GM21717 (cell line): Measurements from ENCODE around the gene LILRB1.
"Not testable (repeated sequence)": the region's sequence is repeated elsewhere in the genome, so short reads cannot be mapped to it uniquely, and the experiment has no call there.

Experiments
- ATAC-seq: cut with Tn5 transposase; IDR thresholded peaks from one replicate; pipeline ENCODE4 v1.9.1; 2021; ENCODE audit warnings: mild to moderate bottlenecking, moderate library complexity; ENCODE audit not compliant: unreplicated experiment

Gene LILRB1

DNA sequence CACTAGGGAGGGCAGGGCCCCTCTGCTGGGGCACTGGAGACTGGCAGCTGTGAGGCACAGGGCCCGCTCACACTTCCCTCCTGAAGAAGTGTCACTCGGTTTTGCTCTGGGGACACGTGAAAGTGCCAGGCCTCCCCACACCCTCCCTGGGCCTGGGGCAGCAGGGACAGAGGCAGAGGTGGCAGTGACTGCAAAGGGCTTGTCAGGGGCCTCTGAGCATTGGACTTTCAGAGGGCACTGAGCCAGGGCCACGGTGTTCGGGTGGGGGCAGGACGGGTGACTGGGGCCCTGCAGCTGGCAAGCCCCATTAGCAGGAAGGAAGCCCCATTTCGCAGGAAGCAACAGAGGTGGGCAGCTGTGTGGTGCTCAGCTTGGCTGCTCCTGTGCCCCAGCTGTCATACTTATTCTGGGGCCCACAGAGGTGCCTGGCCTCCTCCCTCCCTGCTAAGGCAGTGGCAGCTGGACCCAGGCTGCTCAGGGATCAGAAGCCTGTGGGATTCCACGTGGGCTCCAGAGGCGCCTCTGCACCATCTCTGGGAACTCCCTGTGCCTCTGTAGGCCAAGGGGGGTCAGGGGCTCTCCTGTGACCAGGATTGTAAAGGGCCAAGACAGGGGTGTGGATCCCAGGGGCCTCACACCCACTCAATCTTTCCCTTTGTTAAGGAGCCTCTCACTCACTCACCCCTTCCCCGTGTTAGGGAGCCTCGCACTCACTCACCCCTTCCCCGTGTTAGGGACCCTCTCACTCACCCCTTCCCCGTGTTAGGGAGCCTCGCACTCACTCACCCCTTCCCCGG is 5.2 kb upstream of the LILRB1 start:
- not testable (repeated sequence) for ATAC-seq

DNA sequence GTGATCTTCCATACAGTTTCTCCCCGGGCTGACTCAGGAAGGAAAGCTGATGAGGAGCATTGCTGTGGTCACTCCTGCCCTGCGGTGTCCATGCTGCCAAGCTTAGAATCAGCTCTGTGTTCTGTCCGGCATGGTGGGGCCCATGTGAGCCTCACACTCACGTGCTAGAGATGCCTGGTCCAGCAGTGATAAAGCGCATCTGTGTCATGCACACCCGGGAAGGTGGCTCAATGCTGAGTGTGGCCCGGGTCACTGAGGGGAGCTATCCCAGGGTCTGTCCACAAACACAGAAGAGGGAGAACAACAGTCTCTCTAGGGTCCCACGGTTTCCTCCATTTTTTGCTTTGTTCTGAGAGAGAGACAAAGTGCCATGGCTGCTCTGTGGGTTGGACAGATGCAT is 3.5 kb upstream of the LILRB1 start:
- ATAC-seq: no peak

DNA sequence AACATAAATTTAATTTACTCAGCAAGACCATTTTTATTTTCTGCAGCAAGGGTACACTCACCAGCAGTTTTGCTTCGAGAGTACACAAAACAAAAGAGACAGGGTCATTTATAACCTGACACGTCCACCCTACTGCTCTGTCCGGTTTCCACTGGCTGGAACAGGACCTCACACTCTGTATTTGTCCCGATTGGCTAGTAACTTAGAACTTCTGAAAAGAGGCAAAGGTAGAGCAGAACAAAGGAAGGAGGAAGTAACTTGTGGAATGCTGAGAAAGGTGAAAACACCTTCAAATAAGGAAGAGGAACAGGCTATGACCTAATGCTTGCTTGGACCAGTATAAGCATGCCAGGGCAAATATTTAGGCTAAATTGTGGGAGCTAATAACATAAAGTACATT is 2.4 kb upstream of the LILRB1 start:
- not testable (repeated sequence) for ATAC-seq

DNA sequence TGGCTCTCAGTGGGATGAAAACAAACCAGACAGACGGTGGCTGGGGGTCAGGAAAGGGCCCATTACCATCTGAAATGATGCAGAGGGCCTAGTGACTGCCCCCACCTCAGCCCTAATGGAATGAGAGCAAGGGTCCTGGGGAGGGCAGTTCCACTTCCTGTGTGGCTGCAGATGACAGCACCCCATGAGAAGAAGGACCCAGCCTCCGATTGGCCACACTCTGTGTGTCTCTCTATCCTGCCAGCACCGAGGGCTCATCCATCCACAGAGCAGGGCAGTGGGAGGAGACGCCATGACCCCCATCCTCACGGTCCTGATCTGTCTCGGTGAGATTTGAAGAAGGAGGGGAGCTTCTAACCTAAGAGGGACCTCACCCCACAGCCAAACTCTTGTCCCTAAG is 498 bp downstream of the LILRB1 start:
- no peak for ATAC-seq

DNA sequence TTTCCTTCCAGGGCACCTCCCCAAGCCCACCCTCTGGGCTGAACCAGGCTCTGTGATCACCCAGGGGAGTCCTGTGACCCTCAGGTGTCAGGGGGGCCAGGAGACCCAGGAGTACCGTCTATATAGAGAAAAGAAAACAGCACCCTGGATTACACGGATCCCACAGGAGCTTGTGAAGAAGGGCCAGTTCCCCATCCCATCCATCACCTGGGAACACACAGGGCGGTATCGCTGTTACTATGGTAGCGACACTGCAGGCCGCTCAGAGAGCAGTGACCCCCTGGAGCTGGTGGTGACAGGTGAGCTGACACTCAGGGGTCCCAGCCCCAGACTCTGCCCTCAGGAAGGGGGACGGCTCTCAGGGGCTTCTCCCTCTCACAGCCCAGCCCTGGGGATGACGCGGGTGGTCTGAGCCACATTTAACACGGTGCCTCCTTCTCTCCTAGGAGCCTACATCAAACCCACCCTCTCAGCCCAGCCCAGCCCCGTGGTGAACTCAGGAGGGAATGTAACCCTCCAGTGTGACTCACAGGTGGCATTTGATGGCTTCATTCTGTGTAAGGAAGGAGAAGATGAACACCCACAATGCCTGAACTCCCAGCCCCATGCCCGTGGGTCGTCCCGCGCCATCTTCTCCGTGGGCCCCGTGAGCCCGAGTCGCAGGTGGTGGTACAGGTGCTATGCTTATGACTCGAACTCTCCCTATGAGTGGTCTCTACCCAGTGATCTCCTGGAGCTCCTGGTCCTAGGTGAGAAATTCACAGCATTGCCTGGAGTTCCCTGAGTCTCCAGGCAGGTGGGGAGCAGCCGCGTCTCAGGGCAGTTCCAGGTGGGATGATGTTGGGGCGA is 1.4 kb downstream of the LILRB1 start:
- ATAC-seq: not testable (repeated sequence)

DNA sequence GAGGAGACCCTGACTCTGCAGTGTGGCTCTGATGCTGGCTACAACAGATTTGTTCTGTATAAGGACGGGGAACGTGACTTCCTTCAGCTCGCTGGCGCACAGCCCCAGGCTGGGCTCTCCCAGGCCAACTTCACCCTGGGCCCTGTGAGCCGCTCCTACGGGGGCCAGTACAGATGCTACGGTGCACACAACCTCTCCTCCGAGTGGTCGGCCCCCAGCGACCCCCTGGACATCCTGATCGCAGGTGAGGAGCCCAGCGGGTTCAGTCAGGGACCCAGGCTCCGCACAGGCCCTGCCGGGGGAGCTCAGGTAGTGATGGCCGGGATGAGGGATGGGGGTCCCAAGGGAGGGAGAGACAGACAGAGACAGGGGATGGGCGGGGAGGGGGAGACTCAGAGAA is 2.2 kb downstream of the LILRB1 start:
- ATAC-seq: not testable (repeated sequence)

DNA sequence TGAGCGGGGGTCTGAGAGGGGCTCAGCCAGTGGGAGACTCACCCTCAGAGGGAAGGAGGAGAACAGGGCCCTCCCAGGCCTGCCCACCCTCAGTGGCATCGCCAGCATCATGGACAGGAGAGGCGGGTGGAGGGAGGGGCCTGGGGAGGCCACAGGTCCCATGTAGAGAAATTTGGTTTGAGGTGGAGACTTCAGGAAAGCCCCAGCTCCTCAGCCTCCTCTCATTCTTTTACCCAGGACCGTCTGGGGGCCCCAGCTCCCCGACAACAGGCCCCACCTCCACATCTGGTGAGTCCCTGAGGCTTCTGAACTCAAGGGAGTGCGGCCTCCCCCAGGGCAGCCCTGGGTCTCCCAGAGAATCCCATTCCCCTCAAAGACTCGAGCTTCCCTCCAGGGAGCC is 3.1 kb downstream of the LILRB1 start:
- no peak for ATAC-seq

DNA sequence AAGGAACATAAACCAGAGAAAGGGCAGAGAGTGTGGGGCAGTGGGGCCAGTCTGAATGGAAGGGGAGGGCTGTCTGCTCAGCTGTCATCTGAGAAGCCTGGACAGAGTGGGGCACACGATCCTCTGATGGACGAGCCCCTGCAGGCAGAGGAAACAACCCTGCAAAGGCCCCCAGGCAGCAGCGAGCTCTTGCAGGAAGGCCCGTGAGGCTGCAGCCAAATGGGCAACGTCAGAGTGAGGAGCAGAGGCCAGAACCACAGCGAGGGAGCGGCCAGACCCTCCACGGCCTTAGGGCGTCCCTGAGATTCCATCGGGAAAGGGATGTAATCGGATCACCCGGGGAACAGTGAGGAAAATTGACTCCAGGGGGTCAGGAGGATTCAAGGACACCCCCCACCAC is 5.8 kb downstream of the LILRB1 start:
- not testable (repeated sequence) for ATAC-seq

DNA sequence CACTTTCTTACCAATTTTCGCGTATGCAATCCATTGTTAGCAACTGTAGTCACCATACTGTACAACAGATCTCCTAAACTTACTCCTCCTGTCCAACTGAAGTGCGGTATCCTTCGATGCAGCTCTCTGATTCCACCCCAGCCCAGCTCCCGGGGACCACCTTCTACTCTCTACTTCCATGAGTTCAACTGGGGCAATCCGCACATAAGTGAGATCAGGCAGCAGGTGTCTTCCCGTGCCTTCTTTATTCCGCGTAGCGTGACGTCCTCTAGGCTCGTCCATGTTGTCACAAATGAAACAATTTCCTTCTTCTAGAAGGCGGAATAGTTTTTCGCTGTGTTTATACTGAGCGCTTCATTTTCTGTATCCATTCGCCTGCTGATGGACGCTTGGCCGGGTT is 8.4 kb downstream of the LILRB1 start:
- ATAC-seq: no peak

DNA sequence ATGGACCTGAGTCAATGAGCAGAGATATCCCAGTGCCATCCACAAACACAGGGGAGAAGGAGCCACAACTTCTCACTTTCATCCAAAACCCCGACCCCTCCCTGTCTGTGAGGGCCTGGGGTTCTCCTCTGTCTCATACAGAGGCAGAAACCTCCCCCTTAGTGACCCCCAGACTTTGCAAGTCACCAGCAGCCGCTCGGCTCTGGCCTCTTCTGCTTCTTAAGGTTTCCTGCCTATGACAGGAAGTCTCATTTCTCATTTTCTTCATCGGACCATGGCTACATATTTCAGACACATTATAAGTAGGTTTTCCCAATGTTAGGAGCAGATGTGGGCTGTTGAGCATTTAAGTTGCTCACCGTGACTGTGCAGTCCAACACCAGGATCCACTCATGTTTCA is 12.7 kb downstream of the LILRB1 start:
- ATAC-seq: not testable (repeated sequence)

DNA sequence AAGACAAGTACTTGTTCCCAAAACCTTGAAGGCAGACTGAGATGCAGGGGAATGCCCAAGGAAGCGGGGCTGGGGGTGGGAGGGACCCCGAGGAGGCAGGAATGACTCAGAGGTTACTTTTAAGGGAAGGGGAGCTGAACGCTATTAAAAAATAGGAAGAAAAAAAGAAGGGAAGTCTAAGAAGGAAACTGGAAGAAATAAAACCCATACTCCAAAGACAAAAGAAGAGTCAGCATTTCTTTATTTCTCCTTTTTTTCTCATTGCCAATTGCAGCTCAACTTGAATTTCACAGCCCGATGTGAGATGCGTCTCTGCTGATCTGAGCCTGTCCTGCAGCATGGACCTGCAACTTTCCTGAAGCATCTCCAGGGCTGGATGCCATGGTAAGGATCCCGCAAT is 13.3 kb downstream of the LILRB1 start:
- ATAC-seq: not testable (repeated sequence)

DNA sequence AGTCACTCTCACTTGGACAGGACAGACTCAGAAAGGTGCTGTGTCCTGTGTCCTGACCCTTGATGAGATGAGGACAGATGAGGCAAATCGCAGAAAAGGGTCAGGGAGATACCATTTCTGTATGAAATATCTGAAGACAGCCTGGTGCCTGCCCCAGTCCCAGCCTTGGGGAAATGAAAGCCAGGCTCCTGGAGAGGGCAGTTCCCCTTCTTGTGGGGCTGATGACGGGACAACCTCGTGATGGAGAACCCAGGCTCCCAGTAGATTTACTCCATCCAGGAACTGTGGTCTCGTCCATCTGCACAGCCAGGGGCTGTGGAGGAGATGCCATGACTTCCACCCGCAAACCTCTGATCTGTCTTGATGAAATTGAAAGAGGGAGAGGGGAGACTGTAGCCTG is 13.8 kb downstream of the LILRB1 start:
- ATAC-seq: no peak

DNA sequence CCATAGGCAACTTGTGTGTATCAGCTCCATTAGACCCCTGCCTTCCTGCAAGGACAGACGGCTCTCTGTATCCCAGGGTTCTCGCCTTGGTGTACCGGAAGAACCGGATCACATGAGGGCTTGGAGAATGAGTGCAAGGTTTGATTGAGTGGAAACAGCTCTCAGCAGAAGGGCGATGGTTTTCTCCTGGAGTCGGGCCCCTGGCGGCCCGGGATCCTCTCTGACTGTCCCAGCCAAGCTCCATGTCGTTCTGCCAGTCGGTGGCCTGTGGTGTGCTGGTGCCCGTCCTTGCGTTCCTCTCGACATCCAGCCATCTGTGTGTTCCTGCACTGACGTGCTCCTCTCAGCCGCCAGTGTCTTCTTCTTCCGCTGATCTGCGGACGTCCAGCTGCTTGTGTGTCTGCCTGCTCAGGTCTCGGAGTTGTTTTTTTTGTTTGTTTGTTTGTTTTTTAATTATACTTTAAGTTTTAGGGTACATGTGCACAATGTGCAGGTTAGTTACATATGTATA is 16.1 kb downstream of the LILRB1 start:
- no peak for ATAC-seq

DNA sequence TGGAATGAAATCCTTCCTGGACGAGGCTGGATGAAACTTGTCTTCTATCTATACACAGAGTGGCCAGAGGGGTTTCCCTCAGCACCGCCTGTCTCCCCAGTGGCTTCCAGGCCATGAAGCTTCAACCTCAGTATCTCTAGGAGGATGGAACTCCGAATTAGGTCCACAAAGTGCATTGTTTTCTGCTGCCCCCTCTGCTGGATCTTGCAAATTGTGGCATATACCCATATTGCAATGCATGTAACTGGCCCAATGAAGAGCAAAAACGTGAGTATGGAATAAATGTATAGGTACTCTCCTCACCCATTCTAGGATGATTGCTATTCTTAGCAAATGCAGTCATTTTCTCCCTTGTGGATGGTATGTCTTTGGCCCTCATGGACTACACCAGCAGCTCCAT is 17.8 kb downstream of the LILRB1 start:
- no peak for ATAC-seq

DNA sequence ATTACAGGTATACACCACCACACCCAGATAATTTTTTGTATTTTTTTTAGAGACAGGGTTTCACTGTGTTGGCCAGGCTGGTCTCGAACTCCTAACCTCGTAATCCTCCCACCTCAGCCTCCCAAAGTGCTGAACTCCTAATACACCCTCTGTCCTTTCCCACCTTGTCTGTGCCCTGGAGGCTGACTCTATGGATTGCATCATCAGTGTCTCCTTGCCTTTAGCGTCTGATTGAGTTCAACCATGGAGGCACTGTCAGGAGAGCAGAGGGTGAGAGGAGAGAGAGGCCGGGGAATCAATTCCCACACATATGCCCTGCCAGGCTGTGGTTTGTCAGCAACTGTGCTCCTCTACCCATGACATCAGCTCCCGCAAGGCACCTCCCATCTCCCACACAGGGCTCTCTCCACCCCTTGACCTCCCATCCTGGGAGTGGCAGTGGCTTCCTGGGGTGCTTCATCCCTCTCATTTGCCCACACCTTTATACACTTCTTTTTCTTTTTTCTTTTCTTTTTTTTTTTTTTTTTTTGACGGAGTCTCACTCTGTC is 19.9 kb downstream of the LILRB1 start:
- no peak for ATAC-seq

DNA sequence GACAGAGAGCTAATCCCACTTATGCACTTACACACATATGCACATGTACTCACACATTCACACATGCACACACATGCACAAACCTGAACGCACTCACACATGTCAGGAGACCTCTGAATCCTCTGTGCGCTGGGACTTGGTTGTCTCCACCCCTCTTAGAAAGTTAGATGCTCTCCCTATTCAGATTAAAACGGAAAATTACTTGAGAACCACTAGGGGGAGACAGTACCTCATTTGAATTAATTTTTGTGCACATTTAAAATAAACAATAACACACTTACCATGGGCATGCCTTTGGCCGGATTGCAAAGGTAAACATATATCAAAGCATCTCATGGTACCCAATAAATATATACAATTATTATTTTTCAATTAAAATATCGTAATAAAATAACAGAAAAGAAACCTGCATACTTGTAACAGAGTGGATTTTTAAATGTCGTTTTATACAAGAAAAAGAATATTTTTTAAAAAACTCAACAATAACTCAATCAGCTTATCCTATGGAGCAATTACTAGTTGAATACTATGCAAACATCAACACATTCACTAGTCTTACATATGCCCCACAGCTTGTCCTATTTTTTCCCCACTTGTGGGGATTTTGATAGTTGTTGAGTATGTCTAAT is 23.0 kb downstream of the LILRB1 start:
- ATAC-seq: no peak

DNA sequence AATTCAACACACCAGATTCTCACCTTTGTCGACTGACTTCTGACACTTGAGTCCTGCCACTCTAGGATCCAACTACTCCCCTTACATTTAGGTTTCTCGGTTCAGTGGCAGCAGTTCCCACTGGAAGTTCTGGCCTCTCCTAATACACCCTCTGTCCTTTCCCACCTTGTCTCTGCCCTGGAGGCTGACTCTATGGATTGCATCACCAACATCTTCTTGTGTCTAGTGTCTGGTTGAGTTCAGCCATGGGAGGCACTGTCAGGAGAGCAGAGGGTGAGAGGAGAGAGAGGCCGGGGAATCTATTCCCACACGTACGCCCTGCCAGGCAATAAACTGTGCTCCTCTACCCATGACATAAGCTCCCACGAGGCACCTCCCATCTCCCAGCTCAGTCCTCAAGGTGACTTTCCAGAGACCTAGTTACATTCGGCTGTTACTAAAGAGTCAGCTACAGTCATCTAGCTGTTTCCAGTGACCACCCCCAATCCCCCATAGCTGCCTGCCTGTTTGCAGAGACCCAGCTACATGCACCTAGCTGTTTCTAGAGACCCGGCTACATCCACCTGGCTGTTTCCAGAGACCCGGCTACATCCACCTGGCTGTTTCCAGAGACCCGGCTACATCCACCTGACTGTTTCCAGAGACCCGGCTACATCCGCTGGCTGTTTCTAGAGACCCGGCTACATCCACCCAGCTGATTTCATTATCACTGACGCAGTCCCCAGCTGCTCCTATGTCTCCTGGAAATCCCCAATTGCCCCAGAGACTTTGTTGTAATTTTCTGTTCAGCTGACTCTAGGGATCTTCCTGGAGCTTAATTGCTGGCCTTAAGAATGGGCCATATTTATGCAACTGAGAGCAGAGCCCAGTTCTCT is 24.4 kb downstream of the LILRB1 start:
- no peak for ATAC-seq

DNA sequence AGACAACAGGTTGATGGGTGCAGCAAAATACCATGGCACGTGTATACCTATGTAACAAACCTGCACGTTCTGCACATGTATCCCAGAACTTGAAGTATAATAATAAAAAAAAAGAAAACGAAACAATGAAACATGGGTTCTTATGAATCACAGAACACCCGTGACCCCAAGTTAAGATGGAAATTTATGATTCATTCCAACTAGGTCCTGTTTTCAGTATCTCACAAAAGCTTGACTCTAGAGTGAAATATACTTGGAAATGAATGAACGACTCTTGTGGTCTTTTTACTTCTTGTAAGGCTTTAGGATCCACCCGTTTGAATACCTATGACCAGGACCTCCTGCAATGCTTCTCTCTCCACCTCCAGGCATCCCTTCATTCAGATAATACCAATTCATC is 29.0 kb downstream of the LILRB1 start:
- ATAC-seq: no peak

DNA sequence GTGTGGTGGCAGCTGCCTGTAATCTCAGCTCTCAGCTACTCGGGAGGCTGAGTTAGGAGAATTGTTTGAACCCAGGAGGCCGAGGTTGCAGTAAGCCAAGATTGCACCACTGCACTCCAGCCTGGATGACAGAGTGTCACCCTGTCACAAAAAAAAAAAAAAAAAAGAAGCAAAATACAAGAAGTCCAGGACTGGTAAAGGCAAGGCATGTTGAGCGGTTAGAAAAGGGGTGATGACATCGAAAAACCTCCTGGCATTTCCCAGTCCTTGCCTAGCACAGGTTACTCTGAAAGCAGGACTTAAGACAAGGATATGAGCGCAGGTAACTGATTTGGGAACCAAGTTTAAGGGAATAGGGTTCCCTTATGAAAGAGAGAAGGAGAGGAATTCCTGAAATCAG is 30.0 kb downstream of the LILRB1 start:
- no peak for ATAC-seq

DNA sequence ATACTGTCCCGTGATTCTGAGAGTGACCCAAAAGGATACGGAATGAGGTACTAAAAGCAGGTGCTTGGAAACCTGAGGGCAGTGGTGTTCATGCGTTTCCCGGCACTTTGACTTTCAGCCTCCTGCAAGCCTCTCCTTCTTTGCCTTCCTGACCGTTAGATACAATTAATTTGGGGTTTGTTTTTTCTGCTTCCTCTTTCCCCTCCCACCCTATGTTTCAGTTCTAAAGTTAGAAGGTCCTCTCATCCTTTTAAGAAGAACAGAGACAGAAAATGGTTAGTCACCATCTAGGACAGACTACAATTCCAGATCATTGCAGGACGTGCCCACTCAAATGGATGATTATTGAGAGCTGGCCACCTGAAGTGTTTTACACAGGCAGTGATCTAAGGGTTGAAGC is 30.7 kb downstream of the LILRB1 start:
- ATAC-seq: no peak
